Thyroid gland (tissue), 4 donors: ENCODE measurements around the gene OXGR1.

ENCODE experiments used
- CTCF ChIP-seq, 6 experiments: fragments of 200-600 bp in 3 of 6; fragments of 450-650 bp in 3 of 6; sonication (generic) in 3 of 6; IDR thresholded peaks; one replicate each; pipeline ENCODE4 v1.5.1; 2016 to 2019; ENCODE audit warnings: antibody characterized with exemption in 6 of 6, mild to moderate bottlenecking in 2 of 6, inconsistent platforms in 1 of 6, moderate library complexity in 1 of 6
- POLR2A ChIP-seq, 2 donors: fragments of 450-650 bp; IDR thresholded peaks; one replicate each; pipeline ENCODE4 v1.6.1; 2017; ENCODE audit warnings: antibody characterized with exemption in 2 of 2, mild to moderate bottlenecking in 2 of 2, moderate library complexity in 1 of 2

GRCh38 chr13:96993634-96994016 is 651 bp downstream of the OXGR1 start:
- TF ChIP-seq POLR2A (IDR thresholded peaks at IDR 0.05), result no peak
- TF ChIP-seq CTCF (IDR thresholded peaks at IDR 0.05), result no peak
